Loucy (cell line): ENCODE measurements around the gene BIRC3.

ENCODE experiments used
- EZH2phosphoT487 ChIP-seq: fragments of 200-600 bp; IDR thresholded peaks from 2 replicates; pipeline ENCODE4 v1.6.1; 2018; ENCODE audit warnings: antibody characterized with exemption, mild to moderate bottlenecking, moderate library complexity, borderline replicate concordance
- TF ChIP-seq, protein P1 (sequence below): fragments of 200-600 bp; sonication (generic); conservative IDR thresholded peaks from 2 replicates; pipeline ENCODE4 v1.5.1; 2014; ENCODE audit warnings: mild to moderate bottlenecking, antibody characterized with exemption, low read length

DNA sequence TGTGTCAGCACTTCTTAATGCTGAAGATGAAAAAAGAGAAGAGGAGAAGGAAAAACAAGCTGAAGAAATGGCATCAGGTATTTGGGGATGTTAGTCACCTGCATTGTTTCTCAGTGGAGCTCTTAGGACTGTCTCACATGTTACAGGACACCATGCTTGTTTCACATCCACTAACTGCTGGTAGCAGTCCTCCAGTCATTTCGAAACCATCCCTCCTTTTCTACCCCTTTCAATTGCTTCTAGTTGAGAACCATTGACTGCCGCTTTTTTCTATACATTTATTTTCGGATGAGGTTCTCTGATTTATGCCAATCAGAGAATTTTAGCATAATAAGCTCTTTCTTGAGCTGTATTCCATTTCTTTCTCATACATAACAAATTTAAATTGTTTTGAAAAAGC lies 51.2 kb downstream of the BIRC3 start:
- TF ChIP-seq, protein P1, sequence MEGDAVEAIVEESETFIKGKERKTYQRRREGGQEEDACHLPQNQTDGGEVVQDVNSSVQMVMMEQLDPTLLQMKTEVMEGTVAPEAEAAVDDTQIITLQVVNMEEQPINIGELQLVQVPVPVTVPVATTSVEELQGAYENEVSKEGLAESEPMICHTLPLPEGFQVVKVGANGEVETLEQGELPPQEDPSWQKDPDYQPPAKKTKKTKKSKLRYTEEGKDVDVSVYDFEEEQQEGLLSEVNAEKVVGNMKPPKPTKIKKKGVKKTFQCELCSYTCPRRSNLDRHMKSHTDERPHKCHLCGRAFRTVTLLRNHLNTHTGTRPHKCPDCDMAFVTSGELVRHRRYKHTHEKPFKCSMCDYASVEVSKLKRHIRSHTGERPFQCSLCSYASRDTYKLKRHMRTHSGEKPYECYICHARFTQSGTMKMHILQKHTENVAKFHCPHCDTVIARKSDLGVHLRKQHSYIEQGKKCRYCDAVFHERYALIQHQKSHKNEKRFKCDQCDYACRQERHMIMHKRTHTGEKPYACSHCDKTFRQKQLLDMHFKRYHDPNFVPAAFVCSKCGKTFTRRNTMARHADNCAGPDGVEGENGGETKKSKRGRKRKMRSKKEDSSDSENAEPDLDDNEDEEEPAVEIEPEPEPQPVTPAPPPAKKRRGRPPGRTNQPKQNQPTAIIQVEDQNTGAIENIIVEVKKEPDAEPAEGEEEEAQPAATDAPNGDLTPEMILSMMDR: no peak
- TF ChIP-seq EZH2phosphoT487: no peak
